ENCODE measurements around the gene POU3F3.

Gene POU3F3

GRCh38 chr2:104876606-104877570 lies 23.0 kb downstream of the POU3F3 start:
- no peak for DNase-seq (ENCODE audit: low spot score)

- no peak for DNase-seq (ENCODE audit: low spot score)
Measured at GRCh38 chr2:104878863-104879512, 25.1 kb downstream of the POU3F3 start.

DNA sequence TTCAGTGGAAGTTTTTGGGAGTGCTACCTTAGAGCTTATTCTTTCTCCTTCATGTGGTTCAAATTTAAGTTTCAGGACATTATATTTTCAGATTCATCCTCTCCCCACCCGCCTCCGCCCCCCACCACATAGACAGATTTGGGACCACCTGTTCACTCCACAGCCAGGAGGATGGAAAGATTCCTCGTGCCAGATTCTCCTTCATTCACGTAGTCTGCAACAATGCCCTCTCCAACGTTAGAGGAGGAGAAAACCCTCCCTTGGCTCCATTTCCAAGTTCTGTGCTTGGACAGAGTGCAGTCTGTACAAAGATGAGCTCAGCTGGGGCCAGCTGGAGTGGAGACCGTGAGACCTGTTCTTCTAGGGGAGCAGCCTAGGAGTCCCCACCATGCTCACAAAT lies 26.2 kb downstream of the POU3F3 start:
- no peak for DNase-seq (ENCODE audit: low spot score)

DNA sequence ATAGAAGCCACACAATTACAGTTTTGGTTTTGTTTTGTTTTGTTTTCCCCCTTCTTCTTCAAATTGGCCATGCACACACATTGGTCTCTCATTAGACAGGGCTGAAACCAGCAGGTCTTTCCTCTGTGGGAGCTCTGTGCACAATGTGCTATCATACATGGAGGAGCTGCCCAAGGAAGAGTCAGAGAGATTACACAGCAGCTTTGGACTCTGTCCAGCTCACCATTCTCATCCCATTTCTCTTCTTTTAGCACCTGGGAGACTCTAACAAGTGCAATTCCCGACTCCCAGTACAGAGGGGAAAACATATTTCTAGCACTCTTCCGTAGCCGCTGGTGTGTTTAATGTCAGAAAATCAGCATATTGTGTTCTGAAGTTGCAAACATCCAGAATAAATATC lies 29.4 kb downstream of the POU3F3 start:
- no peak for DNase-seq (ENCODE audit: low spot score)

GRCh38 chr2:104885119-104885782 lies 31.3 kb downstream of the POU3F3 start:
- no peak for DNase-seq (ENCODE audit: low spot score)

GRCh38 chr2:104887676-104888075 lies 33.8 kb downstream of the POU3F3 start:
- no peak for DNase-seq (ENCODE audit: low spot score)

DNA sequence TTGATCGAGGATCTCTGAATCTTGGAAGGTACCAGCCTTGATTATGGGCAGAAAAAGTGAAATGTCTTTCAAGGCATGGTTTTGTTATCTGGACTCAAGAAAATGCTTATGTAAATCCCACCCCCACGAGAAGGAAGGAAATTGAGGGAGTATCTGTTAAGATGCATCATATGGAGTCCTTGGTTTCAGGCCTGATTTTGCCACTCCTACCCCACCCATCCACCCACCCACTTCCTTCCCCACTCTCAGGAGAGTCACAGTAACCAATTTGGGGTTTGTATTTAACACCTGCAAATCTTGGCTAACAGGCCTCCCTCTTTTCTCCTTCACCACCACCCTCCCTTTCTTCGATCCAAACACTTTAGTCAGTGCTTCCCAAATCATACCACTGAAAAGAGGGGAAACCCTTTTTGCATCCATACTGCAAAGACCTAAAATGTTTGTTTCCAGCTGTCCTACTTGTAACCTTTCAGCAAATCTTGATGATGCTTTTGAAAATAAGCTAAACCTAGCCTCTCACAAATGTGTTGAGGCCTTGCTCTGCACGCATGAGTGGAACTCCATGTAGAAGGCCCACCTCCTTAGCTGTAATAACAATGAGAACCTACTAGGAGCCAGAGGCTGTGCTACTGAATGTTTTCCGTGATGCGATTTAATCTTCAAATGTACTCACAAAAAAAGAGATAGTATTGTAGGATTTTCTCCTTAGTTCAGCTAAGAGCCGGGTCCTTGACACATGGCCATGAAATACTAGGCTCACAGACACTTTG lies 34.8 kb downstream of the POU3F3 start:
- no peak for DNase-seq (ENCODE audit: low spot score)

- DNase-seq (ENCODE audit: low spot score), result no peak
Measured at GRCh38 chr2:104889291-104889959, 35.5 kb downstream of the POU3F3 start.

DNA sequence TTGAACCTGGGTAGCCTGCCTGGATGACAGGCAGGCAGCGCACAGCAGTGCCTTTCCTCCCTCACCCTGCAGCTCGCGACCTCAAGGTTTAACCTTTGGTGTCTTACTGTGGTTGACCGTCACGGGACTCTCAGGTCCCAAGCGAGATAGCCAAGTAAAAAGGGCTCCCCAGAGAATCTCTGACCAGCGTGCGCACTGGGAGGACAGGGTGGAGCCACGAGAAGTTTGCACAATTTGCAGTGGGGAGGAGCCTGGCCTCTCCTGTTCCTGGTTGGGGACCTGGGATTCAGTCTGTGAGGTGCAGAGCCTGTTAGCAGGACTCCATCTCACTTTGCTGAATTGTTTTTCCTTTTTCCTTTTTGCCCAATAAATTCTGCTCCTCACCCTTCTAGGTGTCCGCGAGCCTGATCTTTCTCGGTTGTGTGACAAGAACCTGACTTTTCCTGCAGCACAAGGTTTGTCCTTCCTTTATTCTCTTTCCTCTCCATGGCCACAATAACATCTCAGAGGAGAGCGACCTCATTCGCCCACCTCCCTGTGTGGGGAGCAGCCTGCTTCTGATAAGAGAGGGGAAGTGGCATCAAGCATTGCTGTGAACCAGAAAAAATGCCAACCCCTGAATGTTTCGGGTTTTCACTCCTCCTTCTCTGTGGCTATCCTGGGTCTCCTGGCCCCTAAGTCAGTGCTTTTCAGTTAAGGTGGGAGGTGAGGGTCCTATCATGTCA lies 36.2 kb downstream of the POU3F3 start:
- DNase-seq (ENCODE audit: low spot score), result no peak

DNA sequence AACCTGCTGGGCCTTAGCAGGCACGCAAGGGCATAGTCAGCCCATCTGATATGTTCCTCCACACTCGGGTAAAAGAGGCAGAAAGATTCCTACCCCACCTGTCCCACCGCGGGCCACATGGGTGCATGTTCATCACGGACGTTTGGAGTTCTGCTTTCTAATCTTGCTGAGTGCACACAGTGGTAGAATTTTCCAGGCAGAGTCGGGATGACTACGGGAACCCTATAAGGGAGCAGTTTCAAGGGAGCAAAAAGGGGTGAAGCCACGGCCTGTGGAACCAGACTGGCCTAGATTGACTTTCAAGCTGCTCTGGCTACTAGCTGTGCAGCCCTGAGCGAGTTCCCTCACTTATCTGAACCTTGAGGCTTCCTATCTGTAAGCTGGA lies 36.8 kb downstream of the POU3F3 start:
- DNase-seq (ENCODE audit: low spot score), result no peak

GRCh38 chr2:104891145-104891544 lies 37.2 kb downstream of the POU3F3 start:
- DNase-seq (ENCODE audit: low spot score), result no peak

DNA sequence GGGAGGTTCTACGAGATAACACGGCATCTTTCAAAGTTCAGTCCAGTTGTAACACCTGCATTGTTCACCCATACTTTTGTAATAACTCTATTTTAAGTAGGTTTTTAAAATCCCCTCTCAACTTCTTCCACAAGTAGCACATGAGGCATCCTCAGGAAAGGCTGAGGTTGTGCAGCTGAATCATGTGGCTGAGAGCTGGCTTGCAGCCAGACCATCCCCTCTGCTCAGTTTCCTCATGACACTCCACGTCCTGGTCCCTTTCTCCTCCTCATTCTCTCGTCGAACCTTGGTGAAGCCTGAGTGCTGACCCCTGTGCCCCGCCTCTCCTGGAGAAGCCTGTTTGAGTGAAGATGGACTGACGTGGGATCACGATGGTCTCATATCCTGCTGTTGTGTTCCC lies 42.5 kb downstream of the POU3F3 start:
- DNase-seq (ENCODE audit: low spot score), result no peak

DNA sequence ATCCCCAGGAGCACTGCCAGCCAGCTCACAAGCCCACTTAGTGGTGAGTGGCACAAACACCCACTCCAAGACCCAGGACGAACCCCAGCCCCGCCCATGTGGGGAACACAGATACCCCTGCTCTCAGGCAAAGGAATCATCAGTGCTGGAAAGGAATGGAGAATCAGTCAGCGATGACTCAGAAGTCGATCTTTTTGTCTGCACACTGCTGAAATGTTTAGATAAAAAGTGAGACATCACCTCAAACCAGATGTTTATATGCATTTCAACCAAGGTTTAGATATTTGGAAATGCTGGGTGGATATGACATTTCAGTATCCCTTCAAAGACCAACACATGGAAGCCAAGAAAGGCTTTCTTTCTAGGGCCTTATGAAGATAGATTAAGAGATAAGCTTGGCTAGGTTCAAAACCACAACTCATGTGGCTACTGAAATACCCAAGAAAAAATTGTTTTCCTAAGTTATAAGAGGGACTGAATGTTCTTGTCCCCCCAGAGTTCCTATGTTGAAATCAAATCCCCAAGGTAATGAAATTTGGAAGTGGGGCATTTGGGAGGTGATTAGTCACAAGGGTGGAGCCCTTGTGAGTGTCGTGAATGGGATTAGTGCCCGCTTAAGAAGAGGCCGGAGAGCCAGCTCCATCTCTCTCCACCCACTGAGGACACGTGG lies 43.7 kb downstream of the POU3F3 start:
- no peak for DNase-seq (ENCODE audit: low spot score)

GRCh38 chr2:104900608-104901007 lies 46.7 kb downstream of the POU3F3 start:
- no peak for DNase-seq (ENCODE audit: low spot score)

- DNase-seq (ENCODE audit: low spot score), result no peak
Measured at GRCh38 chr2:104901037-104901881, 47.3 kb downstream of the POU3F3 start.

DNA sequence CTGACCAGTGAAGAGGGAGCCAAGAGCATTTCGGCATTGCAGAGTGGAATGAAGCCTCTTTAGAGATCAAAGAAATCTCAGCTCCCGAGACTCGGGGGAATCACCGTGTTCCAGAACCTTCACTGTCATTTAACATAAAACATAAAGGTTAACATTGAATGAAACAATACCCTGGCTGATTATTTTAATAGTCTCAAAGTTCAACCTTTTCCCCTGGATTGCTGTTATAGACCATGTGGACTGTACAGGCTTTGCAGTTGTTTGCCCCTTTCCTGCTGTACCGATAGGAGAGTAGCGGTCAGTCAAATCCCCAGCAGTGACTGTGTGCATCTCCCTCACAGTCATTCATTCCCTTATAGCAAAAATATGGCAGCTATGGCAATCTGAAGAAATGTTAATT lies 48.4 kb downstream of the POU3F3 start:
- no peak for DNase-seq (ENCODE audit: low spot score)
